GM12878 (cell line): ENCODE data around the gene BTK. TPM values are rescaled to one million over a fixed set of nuclear protein-coding genes. Genes with fewer than 3 reads are reported as not detected.

Experiments used
- CBX3 ChIP-seq: fragments of 200-600 bp; sonication (generic); IDR thresholded peaks from 2 replicates; pipeline ENCODE4 v1.6.1; 2016; ENCODE audit warnings: low read depth, borderline replicate concordance
- ELK1 ChIP-seq: IDR thresholded peaks from 2 replicates; pipeline ENCODE4 v1.6.1; 2012; ENCODE audit warnings: low read depth, low read length, improper control_type of control experiment
- HSF1 ChIP-seq: fragments of 150-350 bp; IDR thresholded peaks from 2 replicates; pipeline ENCODE4 v1.6.1; 2014; ENCODE audit warnings: mild to moderate bottlenecking, low read depth, low read length
- IKZF1 ChIP-seq: fragments of 450-650 bp; conservative IDR thresholded peaks from 2 replicates; pipeline ENCODE4 v1.6.1; 2017; ENCODE audit warnings: antibody characterized with exemption, mild to moderate bottlenecking
- PKNOX1 ChIP-seq: fragments of 450-650 bp; IDR thresholded peaks from 2 replicates; pipeline ENCODE4 v1.6.1; 2016; ENCODE audit warnings: mild to moderate bottlenecking
- SRF ChIP-seq, 2 experiments: IDR thresholded peaks; 2 replicates each; pipeline ENCODE4 v1.6.1; 2011; ENCODE audit warnings: low read depth in 2 of 2, low read length in 2 of 2, mild to moderate bottlenecking in 1 of 2, moderate library complexity in 1 of 2
- TAF1 ChIP-seq: IDR thresholded peaks from 2 replicates; pipeline ENCODE4 v1.6.1; 2011; ENCODE audit warnings: mild to moderate bottlenecking, low read depth, low read length, borderline replicate concordance
- polyA plus RNA-seq, 11 experiments: library from polyadenylated mRNA; depleted of rRNA in 4 of 11; unstranded in 6 of 11; stranded (reverse) in 5 of 11; fragments of >200 nt; fragmentation: Nextera tagmentation in 4 of 11; fragmentation: Illumina TruSeq in 1 of 11; extraction: Ambion mirVana in 4 of 11; extraction: Trizol in 1 of 11; gene quantifications; 1 replicate in 1 of 11; 2 replicates in 10 of 11; pipeline versions ENCODE4 v1.2.1 to v1.2.3, GENCODE V29; 2011 to 2016; ENCODE audit warnings: inconsistent platforms in 2 of 11, missing spikeins in 2 of 11, low read depth in 1 of 11
- total RNA-seq, 4 experiments: library from RNA; depleted of rRNA in 3 of 4; stranded (reverse); fragments of >200 nt in 3 of 4; fragmentation: Illumina TruSeq in 1 of 4; extraction: Trizol in 1 of 4; gene quantifications; 2 replicates each; pipeline versions ENCODE4 v1.2.1 to v1.2.3, GENCODE V29; 2013 to 2021

The BTK gene
- total and polyA plus RNA-seq, 10 of the 15 experiments (the other 5 are each of a cell fraction or from before 2014, with no cell fraction given): 24.0 to 154 (median 88.9) TPM

GRCh38 chrX:101390664-101391525, 4.9 kb upstream of the BTK start, which contains the start of gene RPL36A (continued):
- no peak for TF ChIP-seq HSF1
- no peak for TF ChIP-seq PKNOX1
- TF ChIP-seq IKZF1: peak; percentile 88
- TF ChIP-seq CBX3: no peak
- no peak for TF ChIP-seq SRF (IDR thresholded peaks at IDR 0.05; ENCODE audit: low read depth in 2 of 2, low read length in 2 of 2)
- TF ChIP-seq TAF1: peak; percentile 97
- 0 out of 2 replicates have a peak, but pooled peaks have one; percentile 19 for TF ChIP-seq ELK1
- TF ChIP-seq, all 136 proteins: peak for 55
